ENCODE measurements around the gene PRSS57. TPM values are rescaled to one million over a fixed set of nuclear protein-coding genes. Genes with fewer than 3 reads are reported as not detected.

The PRSS57 gene
- total RNA-seq, 1 donor from 2014 or later, result not detected

GRCh38 chr19:664913-665443 lies 30.3 kb downstream of the PRSS57 start:
- H3K36me3 ChIP-seq, result no peaks in the 10 kb centered on the region
- H3K9me3 ChIP-seq, result no peaks in the 10 kb centered on the region
- TF ChIP-seq, protein P1, sequence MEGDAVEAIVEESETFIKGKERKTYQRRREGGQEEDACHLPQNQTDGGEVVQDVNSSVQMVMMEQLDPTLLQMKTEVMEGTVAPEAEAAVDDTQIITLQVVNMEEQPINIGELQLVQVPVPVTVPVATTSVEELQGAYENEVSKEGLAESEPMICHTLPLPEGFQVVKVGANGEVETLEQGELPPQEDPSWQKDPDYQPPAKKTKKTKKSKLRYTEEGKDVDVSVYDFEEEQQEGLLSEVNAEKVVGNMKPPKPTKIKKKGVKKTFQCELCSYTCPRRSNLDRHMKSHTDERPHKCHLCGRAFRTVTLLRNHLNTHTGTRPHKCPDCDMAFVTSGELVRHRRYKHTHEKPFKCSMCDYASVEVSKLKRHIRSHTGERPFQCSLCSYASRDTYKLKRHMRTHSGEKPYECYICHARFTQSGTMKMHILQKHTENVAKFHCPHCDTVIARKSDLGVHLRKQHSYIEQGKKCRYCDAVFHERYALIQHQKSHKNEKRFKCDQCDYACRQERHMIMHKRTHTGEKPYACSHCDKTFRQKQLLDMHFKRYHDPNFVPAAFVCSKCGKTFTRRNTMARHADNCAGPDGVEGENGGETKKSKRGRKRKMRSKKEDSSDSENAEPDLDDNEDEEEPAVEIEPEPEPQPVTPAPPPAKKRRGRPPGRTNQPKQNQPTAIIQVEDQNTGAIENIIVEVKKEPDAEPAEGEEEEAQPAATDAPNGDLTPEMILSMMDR (IDR thresholded peaks at IDR 0.05), result peak; percentile 94 to 99 (median 97)
- H3K27ac ChIP-seq, result no peak overlapping the region
- intact Hi-C loops (cut with DNase I), result loop anchor here (1.0 to 2.0 kb wide), 2 partner anchors 69 to 256 kb away; no protein-coding TSS in a partner anchor
- DNase-seq (ENCODE audit: low spot score in 2 of 2), result peak in 1 of 2 donors; percentile 87
- no peaks in the 10 kb centered on the region for H3K27me3 ChIP-seq
- H3K4me1 ChIP-seq, result peaks cover 16 to 35% of the 10 kb centered on the region in 2 donors
- peak overlapping the region in 1 of 2 donors; percentile 41 for H3K4me3 ChIP-seq

- Histone ChIP-seq H3K36me3 (no peaks in the 10 kb centered on the region), H3K4me1 (peaks cover 16 to 36% of the 10 kb centered on the region in 2 donors), H3K27ac (peak overlapping the region; percentile 91 to 92), H3K9me3 (no peaks in the 10 kb centered on the region), H3K27me3 (no peaks in the 10 kb centered on the region), H3K4me3 (peak overlapping the region; percentile 88 to 99)
- TF ChIP-seq, protein P1 (IDR thresholded peaks at IDR 0.05), result no peak
- DNase-seq (ENCODE audit: low spot score in 2 of 2), result no peak
- intact Hi-C loops (cut with DNase I), result loop anchor here (1.0 to 2.0 kb wide), 5 partner anchors 14 to 257 kb away; partner anchors contain the start of genes FGF22, POLRMT and PTBP1
These were observed 31.6 kb downstream of the PRSS57 start for GRCh38 chr19:663682-664117.

DNA sequence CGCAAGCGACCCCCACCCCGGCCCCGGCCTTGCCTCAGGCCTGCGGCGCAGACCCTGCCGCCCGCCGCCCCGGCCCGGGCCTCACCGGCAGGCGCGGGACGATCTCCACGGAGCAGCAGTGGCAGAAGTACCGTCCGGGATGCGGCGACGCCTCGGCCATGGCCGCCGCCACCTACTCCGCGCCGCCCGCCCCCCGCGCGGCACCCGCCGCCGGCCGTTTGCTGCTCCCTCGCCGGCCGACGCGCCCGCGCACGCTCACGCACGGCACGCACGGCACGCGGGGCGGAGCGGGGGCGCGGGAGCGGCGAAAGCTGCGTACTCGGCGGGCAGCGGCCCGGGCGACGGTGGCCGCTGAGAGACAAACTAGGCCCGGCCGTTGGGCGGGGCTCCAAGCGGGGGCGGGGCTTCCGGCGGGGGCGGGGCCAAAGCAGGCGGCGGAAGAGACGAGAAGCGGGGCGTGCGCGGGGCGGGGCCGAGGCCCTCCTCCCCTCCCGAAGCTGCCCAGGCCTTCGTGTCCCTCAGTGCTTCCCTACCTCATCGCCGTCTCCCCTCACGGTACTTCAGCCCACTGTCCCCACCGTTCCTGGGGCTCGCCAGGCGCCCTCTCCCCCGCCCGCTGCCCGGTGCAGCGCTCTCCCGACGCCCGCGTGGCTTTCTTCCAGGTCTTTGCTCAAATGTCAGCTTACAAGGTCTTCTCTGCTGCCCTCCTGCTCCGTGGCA lies 32.1 kb downstream of the PRSS57 start, which contains the start of gene RNF126:
Gene RNF126, minus strand, starts transcription at position 253 of the 720 bp plus-strand sequence. Its CDS starts 93 bp downstream, at position 160.
- intact Hi-C loops (cut with DNase I), result loop anchor here (1.0 to 2.0 kb wide), 4 partner anchors 14 to 134 kb away; partner anchors contain the start of genes FGF22, POLRMT and PTBP1
- no peaks in the 10 kb centered on the region for H3K27me3 ChIP-seq
- no peaks in the 10 kb centered on the region for H3K9me3 ChIP-seq
- peak within 1 kb of the TSS; percentile 88 to 99 for H3K4me3 ChIP-seq
- H3K36me3 ChIP-seq, result no peaks in the 10 kb centered on the region
- TF ChIP-seq, protein P1 (IDR thresholded peaks at IDR 0.05), result no peak
- peak within 1 kb of the TSS; percentile 91 to 92 for H3K27ac ChIP-seq
- H3K4me1 ChIP-seq, result peaks cover 16 to 36% of the 10 kb centered on the region in 2 donors
- peak; percentile 66 to 96 for DNase-seq (ENCODE audit: low spot score in 2 of 2)

GRCh38 chr19:662207-662961 lies 32.9 kb downstream of the PRSS57 start:
- H3K36me3 ChIP-seq, result no peaks in the 10 kb centered on the region
- H3K4me3 ChIP-seq, result peak overlapping the region; percentile 88 to 99
- intact Hi-C loops (cut with DNase I), result loop anchor here (2.0 kb wide), 1 partner anchor 24 kb away; the partner anchor contains the start of gene FGF22
- TF ChIP-seq, protein P1 (IDR thresholded peaks at IDR 0.05), result no peak
- H3K27ac ChIP-seq, result peak overlapping the region; percentile 68 to 71
- DNase-seq (ENCODE audit: low spot score in 2 of 2), result no peak
- peaks cover 16 to 36% of the 10 kb centered on the region in 2 donors for H3K4me1 ChIP-seq
- H3K27me3 ChIP-seq, result no peaks in the 10 kb centered on the region
- no peaks in the 10 kb centered on the region for H3K9me3 ChIP-seq
